GM21717 (cell line): ENCODE results near the gene PRDX2.
A peak's percentile ranks its signal among the peaks of the same experiment; 100 is the strongest.

Experiments
- ATAC-seq: cut with Tn5 transposase; IDR thresholded peaks from one replicate; pipeline ENCODE4 v1.9.1; 2021; ENCODE audit warnings: mild to moderate bottlenecking, moderate library complexity; ENCODE audit not compliant: unreplicated experiment

The PRDX2 gene

DNA sequence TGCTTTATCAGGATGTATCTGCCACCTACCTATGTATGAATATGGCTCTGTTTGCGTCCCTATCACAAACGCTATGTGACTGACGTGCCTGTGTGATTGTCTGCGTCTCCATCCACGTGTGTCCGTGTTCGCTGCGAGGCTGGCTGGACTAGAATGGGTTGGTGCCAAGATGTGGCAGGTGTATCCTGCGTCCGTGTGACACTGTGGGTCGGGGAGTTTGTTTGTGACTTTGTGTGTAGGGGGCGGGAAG, 19.5 kb downstream of the PRDX2 start:
- peak; percentile 8 for ATAC-seq

DNA sequence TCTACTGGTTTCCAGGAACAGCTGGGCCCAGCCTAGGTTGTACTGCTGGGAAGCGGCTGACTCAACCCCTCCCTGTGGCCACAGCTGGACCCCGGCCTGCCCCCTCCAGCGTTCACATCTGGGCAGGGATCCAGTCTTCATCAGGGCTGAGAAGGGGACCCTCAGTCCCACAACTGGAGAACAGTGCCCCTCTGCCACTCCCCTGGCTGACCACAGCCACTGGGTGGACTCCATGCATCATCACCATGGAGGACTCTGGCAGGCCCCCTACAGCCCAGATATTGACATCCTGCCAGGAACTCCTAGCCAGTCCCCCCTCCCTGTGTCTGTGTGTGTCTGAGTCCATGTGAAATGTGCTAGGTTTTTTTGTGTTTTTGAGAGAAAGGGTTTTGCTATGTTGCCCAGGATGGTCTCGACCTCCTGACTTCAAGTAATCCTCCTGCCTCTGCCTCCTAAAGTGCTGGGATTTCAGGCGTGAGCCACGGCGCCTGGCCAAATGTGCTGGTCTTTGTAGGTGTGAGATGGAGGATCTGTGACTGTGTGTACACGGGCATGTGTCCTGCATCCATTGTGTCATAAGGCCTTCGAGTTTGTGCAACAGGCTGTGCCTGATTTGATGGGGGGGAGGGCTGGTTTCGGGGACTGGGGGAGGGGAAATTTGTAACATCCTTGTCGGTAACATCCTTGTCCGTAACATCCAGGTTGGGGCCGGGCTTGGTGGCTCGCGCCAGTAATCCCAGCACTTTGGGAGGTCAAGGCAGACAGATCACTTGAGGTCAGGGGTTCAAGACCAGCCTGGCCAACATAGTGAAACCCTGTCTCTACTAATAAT, 22.2 kb downstream of the PRDX2 start:
- ATAC-seq = no peak

DNA sequence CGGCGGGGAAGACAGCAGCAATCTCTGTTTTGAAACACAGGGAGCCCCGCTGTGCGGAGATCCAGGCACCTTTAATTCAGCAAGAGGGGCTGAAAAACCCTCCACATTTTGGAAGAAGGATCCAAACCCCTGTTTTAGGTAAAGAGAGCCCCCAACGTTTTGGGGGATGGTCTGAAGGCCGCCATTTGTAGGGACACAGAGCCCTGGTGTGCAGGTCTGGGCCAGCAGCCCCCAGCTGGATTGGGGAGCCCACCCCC, 22.8 kb downstream of the PRDX2 start:
- no peak for ATAC-seq

DNA sequence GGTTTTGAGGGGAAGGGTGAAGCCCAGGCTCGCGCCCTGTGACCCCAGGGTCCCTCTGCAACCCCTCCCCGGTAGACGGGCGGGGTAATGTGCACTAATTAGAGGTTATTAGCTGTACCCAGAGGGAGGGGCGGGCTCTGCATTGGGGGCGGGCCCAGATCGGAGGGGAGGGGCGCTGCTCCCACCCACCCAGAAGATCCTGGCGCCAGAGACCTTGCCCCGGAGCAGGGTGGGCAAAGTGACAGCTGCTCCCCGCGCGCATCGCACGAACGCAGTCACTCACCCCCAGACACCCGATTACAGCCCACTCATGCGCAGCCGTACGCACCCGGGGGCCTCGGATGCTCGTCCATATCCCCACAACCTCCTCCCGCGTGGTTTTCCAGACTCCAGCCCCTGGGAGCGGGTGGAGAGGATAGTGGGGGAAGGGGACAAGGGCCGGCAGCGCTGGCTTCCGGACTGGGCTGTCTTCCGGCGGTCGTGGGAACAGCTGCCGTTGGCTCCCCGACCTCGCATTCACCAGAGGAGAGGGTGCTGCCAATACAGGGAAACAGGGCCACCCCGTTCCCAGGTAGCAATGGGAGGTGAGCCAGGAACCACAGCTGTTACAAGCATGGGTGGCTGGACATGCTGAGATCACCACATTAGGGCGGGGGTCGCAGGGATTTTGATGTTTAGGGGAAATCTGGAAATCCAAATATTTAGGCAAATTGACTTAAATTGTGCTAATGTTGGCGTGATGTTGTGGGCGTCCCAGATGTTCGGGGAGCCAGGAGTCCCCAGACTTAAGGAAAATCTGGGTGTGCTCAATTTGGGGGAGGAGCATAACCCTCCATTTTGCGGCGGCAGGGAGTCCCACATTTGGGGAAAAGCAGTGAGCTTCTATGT, 23.3 kb downstream of the PRDX2 start:
- ATAC-seq = no peak

DNA sequence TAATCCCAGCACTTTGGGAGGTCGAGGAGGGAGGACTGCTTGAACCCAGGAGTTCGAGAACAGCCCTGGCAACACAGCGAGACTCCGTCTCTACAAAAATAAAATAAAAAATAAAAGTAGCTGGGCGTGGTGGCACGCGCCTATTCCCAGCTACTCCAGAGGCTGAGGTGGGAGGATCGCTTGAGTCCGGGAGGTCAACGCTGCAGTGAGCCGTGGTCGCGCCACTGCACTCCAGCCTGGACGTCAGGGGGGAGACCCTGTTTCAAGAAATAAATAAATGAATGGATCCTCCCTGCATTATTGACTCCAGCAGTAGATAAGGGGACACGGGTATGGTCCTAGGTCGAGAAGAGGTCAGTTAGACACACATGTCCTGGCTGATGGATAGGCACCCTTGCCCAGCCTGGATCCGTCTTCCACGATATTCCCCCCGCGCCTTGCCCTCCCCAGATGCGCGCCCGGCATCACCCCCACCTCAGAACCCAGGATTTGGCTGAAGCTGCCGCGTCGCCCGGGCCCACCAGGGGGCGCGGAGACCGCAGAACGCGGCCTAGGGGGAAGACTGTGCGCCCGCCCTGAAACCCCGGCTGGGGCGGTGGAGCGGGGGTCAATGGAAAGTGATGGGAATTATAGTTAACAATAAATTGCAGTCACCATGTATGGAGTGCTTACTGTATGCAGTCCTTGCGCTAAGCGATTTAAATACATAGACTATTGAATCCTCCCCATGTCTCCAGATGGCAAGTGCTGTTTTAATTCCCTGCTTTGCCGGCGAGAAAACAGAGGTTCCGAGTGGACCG, 24.2 kb downstream of the PRDX2 start:
- no peak for ATAC-seq

DNA sequence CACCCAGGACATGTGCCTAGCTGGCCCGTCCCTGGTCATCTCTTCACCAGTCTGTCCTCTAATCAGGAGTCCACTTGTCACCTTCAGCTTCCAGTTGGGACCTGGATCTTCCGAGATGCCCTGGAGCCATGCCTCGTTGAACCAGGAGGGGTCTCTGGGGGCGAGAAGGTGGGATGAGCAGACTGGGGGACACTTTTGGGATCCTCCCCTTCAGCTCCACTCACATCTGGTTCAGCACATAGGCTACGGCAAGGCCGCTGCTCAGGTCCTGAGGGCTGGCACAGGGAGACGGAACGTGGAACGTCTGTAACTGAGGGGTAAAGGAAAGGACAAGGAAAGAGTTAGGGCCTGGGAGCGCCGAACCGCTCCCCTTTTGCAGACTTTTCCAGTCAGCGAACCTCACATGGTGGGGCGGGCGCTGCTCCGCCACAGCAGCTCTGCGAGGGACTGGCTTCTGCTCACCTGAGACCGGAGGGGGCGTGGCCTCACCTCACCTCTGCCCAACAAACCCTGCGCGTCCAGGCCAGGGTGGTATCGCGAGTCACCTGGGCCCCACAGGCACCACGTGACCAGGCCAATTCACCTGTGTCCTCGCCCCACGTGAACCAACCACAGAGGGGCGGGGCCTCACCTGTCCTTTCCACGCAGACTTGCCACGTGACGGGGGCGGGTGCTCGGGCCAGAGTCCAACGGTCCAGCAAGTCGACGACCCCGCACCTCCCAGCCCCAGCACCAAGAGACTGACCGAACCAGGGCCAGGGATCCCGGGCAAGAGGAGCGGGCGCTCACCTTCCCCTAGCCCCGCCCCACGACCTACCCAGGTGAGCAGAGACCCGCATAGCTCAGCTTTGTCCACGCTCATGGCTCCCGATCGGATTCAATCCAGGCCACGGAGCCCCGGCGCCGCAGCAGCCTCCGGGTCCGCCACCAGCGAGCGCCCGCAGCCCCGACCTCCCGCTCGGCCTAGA, 26.7 kb downstream of the PRDX2 start, which contains the start of gene HOOK2:
Gene HOOK2 (minus strand): TSS at position 965 of the 968 bp plus-strand sequence. CDS start 103 bp downstream, at position 862.
- ATAC-seq = no peak

DNA sequence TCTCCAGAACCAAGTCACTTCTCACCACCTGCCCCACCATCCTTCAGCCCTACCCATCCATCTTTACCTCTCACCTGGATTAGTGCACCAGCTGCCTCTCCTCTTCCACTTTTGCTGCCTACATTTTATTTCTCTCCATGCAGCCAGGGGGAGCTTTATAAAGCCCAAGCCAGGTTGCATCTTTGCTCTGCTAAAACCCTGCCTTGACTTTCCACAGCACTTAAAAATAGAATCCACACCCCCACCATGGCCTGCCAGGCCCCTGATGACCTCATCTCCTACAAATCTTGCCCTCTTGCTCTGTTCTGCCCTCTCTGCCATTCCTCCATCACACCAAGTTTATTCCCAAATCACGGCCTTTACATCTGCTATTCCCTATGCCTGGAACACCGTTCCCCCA, 28.0 kb downstream of the PRDX2 start:
- ATAC-seq = no peak

DNA sequence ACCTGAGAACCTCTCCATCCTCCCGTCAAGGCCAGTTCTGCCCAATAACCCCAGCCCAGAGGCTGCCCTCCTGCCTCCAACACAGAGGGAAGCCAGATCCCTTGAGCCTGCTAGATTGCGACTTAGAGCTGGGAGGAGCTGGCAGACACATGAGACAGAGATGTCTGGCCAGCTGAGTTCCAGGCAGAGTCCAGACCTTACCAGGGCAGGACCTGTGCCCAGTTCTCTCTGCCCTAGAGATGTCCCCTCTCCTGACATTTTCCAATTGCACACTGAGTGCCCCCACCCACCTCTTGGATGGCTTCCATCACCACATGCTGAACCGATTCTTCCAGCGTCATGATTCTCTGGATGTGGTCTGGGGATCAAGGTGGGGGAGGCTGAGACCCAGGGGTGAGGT, 29.3 kb downstream of the PRDX2 start:
- no peak for ATAC-seq

DNA sequence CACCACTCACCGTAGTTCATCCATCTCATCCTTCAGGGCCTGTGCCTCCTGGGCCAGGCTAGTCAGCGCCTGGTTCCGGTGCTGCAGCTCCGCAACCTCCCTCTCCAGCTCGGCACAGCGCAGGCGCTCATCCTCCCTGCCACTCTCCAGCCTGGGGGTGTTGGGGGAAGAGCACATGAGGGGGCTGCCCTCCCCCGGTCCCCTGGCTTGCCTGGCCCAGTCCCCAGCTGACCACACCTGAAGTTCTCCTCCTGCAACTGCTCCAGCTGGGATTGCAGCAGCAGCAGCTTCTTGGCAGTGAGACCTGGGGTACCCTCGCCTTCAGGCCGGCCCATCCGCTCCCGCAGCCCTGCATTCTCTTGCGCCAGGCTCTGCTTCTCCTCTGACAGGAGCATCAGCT, 30.7 kb downstream of the PRDX2 start:
- no peak for ATAC-seq

DNA sequence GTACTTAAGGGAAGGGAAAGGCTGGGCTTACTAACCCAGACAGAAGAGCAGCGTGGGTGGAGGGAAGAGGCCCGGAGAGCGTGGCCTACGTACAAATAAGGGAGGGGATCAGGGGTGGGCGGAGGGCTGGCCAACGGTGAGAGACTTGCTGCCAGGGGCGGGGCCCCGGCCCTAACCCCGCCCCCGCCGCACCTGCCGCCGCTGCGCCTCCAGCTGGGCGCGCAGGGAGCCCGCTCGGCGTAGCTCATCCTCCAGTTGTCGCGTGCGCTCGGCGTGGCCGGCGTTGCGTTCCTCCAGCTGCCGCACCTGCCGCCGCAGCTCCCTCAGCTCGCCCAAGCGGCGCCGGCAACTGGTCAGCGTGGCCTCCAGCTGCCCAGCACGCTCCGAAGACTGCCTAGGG, 31.9 kb downstream of the PRDX2 start:
- ATAC-seq = no peak

DNA sequence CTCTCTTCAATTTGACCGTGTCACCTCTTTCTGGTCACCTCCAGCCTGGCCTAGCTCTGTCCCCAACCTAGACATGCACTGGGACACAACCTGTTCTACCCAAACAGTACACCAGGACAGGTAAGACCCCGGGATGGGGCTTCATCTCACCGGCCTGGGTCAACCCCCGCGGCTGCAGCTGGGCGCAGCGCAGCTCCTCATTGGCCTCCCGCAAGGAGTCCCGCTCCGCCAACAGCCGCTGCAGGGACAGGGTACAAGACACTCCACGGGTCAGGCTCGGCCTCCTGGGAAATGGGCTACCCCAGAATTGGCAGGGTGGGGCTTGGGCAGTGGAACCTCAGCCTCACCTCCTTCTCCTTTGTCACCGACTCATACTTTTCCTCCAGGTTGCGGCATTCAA, 33.9 kb downstream of the PRDX2 start:
- ATAC-seq = no peak

DNA sequence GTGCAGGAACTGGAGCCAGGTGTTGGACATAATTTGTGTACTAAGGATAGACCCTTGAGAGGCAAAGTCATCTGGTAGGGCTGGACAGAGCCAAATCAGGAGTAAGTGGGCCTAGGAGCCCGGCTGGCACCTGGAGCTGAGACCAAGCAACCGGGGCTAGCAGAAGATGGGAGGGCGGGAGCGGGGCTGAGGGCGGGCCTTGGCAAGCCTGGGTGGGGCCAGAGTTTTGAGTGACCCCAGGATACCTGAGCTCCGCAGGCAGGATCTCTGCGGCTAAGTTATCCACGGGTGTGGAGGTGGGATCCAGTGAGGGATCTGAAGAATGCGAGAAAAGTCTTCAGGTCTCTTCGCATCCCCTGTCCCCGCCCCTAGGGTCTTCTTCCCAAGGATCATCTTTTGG, 34.5 kb downstream of the PRDX2 start:
- no peak for ATAC-seq

DNA sequence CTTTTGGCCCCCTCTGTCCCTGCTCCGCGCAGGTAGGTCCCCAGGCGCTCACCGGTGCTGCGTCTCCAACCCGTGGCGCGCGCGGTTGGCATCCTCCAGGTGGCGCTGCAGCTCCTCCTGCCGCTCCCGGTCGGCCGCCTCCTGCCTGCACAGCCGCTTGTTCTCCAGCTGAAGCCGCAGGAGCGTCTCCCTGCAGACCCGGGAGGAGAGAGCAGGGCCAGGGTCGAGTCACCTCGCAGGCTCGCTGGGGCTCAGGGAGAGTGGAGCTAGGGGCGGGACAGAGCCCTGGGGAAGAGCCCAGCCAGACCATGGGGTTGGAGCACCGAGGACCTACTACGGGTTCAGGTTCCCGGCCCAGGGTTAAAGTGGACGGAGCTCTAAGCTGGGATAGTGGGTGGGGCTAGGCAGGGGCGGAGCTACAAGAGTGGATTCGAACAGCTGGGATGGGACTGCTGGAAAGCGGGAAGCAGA, 35.5 kb downstream of the PRDX2 start:
- no peak for ATAC-seq

DNA sequence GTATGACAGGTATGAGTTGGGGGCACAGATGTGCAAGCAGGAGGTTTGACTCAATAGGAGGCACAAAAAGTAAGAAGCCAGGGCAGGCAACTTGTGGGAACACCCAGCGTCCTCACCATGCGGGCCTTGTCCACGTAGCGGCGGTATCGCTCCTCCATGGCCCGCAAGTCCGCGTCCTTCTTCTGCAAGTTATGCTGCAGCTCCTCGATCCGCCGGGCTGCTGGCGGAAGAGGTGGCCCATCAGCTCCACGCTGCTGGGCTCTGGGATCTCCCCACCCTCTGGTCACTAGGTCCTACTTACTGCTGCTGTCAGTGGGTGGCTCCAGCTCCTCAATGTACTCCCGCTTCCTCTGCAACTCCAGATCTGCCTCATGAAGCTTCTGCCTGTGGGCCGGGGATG, 36.9 kb downstream of the PRDX2 start:
- no peak for ATAC-seq

DNA sequence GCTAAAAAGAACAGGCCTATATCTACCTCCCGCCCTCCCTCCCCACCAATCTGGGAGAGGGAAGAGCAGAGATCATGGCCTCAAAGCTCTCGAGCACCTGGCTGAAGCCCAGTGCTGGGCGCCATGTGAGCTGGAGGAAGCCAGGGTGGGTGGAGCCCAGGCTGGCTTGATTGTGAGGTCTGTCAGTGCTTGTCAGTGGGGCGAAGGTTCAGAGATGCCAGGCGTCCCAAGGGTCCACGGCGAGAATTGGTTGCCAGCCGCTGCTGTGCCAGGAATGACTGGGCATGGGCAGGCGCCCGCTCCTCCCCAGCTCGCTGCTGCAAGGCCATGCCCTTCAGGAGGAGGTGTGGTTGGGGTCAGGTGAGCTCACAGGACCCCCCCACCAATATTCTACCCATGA, 38.5 kb downstream of the PRDX2 start:
- no peak for ATAC-seq

DNA sequence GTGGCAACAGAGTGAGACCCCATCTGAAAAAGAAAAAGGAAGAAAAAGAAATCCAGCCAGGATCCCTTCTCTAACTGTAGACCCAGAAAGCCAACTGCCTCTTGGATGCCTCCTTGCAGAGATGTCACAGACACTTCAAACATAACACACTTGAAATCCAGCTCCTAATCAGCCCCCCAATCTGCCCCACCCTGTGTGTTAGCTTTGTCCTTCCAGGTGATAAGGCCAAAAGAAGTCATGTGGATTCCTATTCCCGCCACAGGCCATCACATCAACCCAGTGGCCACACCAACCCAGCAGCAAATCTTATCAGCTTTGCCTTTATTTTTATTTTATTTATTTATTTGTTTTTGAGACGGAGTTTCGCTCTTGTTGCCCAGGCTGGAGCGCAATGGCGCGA, 41.9 kb downstream of the PRDX2 start:
- ATAC-seq = no peak

DNA sequence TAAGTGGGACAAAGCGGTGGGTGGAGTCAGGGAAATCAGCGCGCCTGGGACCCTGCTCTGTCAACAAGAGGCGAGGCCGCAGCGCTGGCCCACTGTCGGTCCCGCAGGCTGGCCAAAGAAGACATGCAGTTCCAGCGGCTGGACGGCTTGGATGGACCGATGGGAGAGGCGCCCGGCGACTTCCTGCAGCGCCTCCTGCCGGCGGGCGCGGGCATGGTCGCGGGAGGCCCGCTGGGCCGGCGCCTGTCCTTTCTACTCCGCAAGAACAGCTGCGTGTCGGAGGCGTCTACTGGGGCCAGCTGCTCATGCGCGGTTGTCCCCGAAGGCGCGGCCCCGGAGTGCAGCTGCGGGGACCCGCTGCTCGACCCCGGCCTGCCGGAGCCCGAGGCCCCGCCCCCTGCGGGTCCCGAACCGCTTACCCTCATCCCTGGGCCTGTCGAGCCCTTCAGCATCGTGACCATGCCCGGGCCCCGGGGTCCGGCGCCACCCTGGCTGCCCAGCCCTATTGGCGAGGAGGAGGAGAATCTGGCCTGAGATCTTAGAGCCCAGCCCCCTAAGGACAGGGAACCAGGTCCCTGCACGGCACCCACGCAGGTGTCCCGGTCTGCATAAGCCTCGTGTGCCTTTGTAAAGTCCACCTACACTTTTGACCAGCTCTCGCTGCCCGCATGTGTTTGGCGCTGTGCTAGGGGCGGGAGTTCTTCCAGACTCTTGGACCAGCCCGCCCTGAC, 43.9 kb downstream of the PRDX2 start:
- no peak for ATAC-seq

DNA sequence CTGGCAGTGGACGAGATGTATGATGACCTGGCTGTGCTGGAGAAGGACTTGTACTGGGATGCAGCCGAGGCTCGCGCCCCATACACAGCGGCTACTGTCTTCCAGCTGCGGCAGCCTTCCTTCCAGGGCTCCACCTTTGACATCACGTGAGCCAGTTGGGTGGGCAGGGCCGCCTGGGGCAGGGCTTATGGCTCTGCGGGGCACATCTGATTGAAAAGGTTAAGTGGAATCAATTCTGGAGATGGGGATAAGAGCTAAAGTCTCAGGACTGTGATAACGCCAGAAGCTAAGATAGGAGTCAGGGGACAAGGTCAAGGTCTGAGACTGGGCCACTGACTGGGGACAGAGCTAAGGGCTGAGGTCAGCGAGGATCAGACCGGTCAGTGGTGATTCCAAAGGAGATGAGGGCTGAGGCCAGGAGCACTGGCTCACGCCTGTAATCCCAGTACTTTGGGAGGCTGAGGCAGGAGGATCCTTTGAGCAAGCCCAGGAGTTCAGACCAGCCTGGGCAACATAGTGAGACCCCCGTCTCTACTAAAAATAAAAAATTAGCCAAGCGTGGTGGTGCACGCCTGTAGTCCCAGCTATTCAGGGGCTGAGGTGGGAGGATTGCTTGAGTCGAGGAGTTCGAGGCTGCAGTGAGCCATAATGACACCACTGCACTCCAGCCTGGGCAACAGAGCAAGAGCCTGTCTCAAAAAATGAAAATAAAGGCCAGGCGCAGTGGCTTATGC, 45.3 kb downstream of the PRDX2 start:
- ATAC-seq = no peak
